ENCODE data around the gene CCNE1.

GRCh38 chr19:29819986-29820385 lies 8.2 kb downstream of the CCNE1 start:
- TF ChIP-seq, protein P1, sequence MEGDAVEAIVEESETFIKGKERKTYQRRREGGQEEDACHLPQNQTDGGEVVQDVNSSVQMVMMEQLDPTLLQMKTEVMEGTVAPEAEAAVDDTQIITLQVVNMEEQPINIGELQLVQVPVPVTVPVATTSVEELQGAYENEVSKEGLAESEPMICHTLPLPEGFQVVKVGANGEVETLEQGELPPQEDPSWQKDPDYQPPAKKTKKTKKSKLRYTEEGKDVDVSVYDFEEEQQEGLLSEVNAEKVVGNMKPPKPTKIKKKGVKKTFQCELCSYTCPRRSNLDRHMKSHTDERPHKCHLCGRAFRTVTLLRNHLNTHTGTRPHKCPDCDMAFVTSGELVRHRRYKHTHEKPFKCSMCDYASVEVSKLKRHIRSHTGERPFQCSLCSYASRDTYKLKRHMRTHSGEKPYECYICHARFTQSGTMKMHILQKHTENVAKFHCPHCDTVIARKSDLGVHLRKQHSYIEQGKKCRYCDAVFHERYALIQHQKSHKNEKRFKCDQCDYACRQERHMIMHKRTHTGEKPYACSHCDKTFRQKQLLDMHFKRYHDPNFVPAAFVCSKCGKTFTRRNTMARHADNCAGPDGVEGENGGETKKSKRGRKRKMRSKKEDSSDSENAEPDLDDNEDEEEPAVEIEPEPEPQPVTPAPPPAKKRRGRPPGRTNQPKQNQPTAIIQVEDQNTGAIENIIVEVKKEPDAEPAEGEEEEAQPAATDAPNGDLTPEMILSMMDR (IDR thresholded peaks at IDR 0.05) = no peak
- no peak for TF ChIP-seq EP300 (IDR thresholded peaks at IDR 0.05)
- no peak for TF ChIP-seq POLR2AphosphoS5 (IDR thresholded peaks at IDR 0.05)

All from gastroesophageal sphincter (tissue), 3 donors.